Transverse colon (tissue), 4 donors: ENCODE data around the gene CUZD1. TPM values are rescaled to one million over a fixed set of nuclear protein-coding genes. Genes with fewer than 3 reads are reported as not detected.
A peak's percentile ranks its signal among the peaks of the same experiment; 100 is the strongest.
"Not testable (repeated sequence)": the region's sequence is repeated elsewhere in the genome, so short reads cannot be mapped to it uniquely, and the experiment has no call there.

ENCODE experiments used
- DNase-seq: peaks from one replicate; pipeline ENCODE4 v3.0.0-alpha.2; 2019
- H3K27ac ChIP-seq, 4 donors: fragments of 200-600 bp; sonication (generic); 2 replicates each; pipeline ENCODE4 v1.5.1; 2016 to 2018; ENCODE audit warnings: inconsistent platforms in 4 of 4
- H3K27me3 ChIP-seq: fragments of 200-600 bp; sonication (generic); 2 replicates; pipeline ENCODE4 v1.5.1; 2017; ENCODE audit warnings: inconsistent platforms
- H3K36me3 ChIP-seq, 4 donors: fragments of 200-600 bp; sonication (generic); 2 replicates each; pipeline ENCODE4 v1.5.1; 2017 to 2019; ENCODE audit warnings: inconsistent platforms in 4 of 4
- H3K4me1 ChIP-seq, 4 donors: fragments of 200-600 bp; sonication (generic); 2 replicates each; pipeline ENCODE4 v1.5.1; 2017 to 2020; ENCODE audit warnings: inconsistent platforms in 4 of 4
- H3K4me3 ChIP-seq, 4 donors: fragments of 200-600 bp; sonication (generic); 1 replicate in 1 of 4; 2 replicates in 3 of 4; pipeline versions ENCODE4 v1.5.1 to v1.6.1; 2017 to 2019; ENCODE audit warnings: inconsistent platforms in 4 of 4
- H3K9me3 ChIP-seq, 2 donors: fragments of 200-600 bp; sonication (generic); 2 replicates each; pipeline ENCODE4 v1.5.1; 2017 to 2019; ENCODE audit warnings: inconsistent platforms in 2 of 2
- CTCF ChIP-seq, 5 experiments: fragments of 200-600 bp in 3 of 5; fragments of 450-650 bp in 2 of 5; sonication (generic) in 3 of 5; IDR thresholded peaks; 1 replicate in 2 of 5; 2 replicates in 3 of 5; pipeline ENCODE4 v1.5.1; 2016 to 2017; ENCODE audit warnings: antibody characterized with exemption in 5 of 5, inconsistent platforms in 3 of 5, mild to moderate bottlenecking in 2 of 5, moderate library complexity in 1 of 5
- EP300 ChIP-seq: sonication (generic); formaldehyde crosslinking; IDR thresholded peaks from one replicate; pipeline ENCODE4 v1.6.1; 2017; ENCODE audit warnings: antibody characterized with exemption, low read depth
- POLR2A ChIP-seq: fragments of 450-650 bp; IDR thresholded peaks from one replicate; pipeline ENCODE4 v1.6.1; 2016; ENCODE audit warnings: antibody characterized with exemption, mild to moderate bottlenecking, moderate library complexity
- POLR2AphosphoS5 ChIP-seq, 3 donors: sonication (generic); formaldehyde crosslinking; IDR thresholded peaks; one replicate each; pipeline ENCODE4 v1.6.1; 2016; ENCODE audit warnings: antibody characterized with exemption in 3 of 3
- WGBS, 2 donors: methylation state at CpG; one replicate each; pipeline ENCODE4 v1.1.5; 2018; ENCODE audit warnings: low coverage in 1 of 2; 5-methylcytosine and 5-hydroxymethylcytosine counted together
- in situ Hi-C, 4 donors: fragments of 200-750 bp; cut with MboI; loops; one replicate each; pipeline versions ENCODE4 v1.15.0 to v1.15.1; 2017; ENCODE audit warnings: low sequenced_read_pairs in 3 of 4, low pct_ligation_motif_present in 1 of 4, low pct_unique_long_range_greater_than_20kb in 1 of 4
- intact Hi-C: fragments of 100-400 bp; cut with DNase I; formaldehyde crosslinking; loops from one replicate; pipeline ENCODE4 v1.15.1; 2023; ENCODE audit warnings: low total_unique reads
- total RNA-seq, 4 donors: library from RNA; depleted of rRNA; stranded (reverse); fragments of >200 nt; gene quantifications; one replicate each; pipeline ENCODE4 v1.1.0, GENCODE V29; 2016

CUZD1 gene
- total RNA-seq, 4 donors from 2014 or later, result 0.41 to 1.1 TPM; not detected in 2

- Histone ChIP-seq H3K36me3 (no peaks in the 10 kb centered on the region), H3K27ac (no peak overlapping the region), H3K9me3 (no peaks in the 10 kb centered on the region), H3K4me1 (peaks cover 4 to 18% (median 11%) of the 10 kb centered on the region in 4 donors), H3K27me3 (no peaks in the 10 kb centered on the region), H3K4me3 (no peak overlapping the region)
- in situ Hi-C loops (no loop called here), intact Hi-C loops (no loop called here)
- WGBS, 2 donors, result 57 to 63% methylated on average over 6 of the region's 6 CpGs
- no peak for DNase-seq
- TF ChIP-seq EP300, result no peak
- no peak for TF ChIP-seq CTCF (IDR thresholded peaks at IDR 0.05)
- TF ChIP-seq POLR2A, result no peak
- TF ChIP-seq POLR2AphosphoS5 (IDR thresholded peaks at IDR 0.05), result no peak
These were observed 30.3 kb upstream of the CUZD1 start for GRCh38 chr10:122875843-122876466.

DNA sequence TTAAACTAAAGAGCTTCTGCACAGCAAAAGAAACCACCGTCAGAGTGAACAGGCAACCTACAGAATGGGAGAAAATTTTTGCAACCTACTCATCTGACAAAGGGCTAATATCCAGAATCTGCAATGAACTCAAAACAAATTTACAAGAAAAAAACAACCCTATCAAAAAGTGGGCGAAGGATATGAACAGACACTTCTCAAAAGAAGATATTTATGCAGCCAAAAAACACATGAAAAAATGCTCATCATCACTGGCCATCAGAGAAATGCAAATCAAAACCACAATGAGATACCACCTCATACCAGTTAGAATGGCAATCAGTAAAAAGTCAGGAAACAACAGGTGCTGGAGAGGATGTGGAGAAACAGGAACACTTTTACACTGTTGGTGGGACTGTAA, 26.3 kb upstream of the CUZD1 start:
- 100% methylated on average over 1 to 2 of the region's 2 CpGs for WGBS, 2 donors
- DNase-seq, H3K4me3 ChIP-seq, H3K9me3 ChIP-seq, H3K27ac ChIP-seq, H3K27me3 ChIP-seq, in situ Hi-C loops, intact Hi-C loops, H3K36me3 ChIP-seq, H3K4me1 ChIP-seq: not testable (repeated sequence)

DNA sequence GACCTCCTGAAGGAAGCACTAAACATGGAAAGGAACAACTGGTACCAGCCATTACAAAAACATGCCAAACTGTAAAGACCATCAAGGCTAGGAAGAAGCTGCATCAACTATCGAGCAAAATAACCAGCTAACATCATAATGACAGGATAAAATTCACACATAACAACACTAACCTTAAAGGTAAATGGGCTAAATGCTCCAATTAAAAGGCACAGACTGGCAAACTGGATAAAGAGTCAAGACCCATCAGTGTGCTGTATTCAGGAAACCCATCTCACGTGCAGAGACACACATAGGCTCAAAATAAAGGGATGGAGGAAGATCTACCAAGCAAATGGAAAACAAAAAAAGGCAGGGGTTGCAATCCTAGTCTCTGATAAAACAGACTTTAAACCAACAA, 23.1 kb upstream of the CUZD1 start:
- H3K27ac ChIP-seq, H3K9me3 ChIP-seq, H3K27me3 ChIP-seq, in situ Hi-C loops, H3K4me3 ChIP-seq, H3K4me1 ChIP-seq, H3K36me3 ChIP-seq, DNase-seq, intact Hi-C loops: not testable (repeated sequence)
- 93% methylated on average over 2 of the region's 2 CpGs; no CpG with 5 or more reads in 1 of the 2 donors for WGBS, 2 donors

- H3K4me1 ChIP-seq, in situ Hi-C loops, H3K4me3 ChIP-seq, H3K9me3 ChIP-seq, intact Hi-C loops, H3K27me3 ChIP-seq, H3K36me3 ChIP-seq: not testable (repeated sequence)
- peak; percentile 14 for DNase-seq
- WGBS, 2 donors, result 68 to 71% methylated on average over 2 to 3 of the region's 3 CpGs
- H3K27ac ChIP-seq, result peak overlapping the region in 2 of 4 donors; percentile 28 to 38
These were observed 21.3 kb upstream of the CUZD1 start for GRCh38 chr10:122866757-122867482.

DNA sequence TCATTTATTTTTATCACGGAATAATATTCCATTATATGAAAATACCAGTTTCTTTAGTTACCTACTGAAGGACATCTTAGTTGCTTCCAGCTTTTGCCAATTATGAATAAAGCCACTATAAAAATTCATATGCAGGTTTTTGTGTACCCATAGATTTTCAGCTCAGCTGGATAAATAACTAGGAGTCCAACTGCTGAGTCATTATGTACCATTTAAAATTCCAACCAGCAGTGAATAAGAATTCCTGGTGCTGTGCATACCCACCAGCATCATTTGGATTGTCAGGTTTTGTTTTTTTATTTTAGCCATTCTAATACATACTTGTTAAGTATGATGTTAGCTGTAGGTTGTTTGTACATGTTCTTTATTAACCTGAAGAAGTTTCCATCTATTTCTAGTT, 19.2 kb upstream of the CUZD1 start:
- WGBS, 2 donors, result 89 to 100% methylated on average over 1 of the region's 1 CpG
- no peak overlapping the region for H3K27ac ChIP-seq
- TF ChIP-seq CTCF (IDR thresholded peaks at IDR 0.05), result no peak
- TF ChIP-seq POLR2AphosphoS5 (IDR thresholded peaks at IDR 0.05), result no peak
- TF ChIP-seq POLR2A, result no peak
- no peak for TF ChIP-seq EP300
- no peak overlapping the region for H3K4me3 ChIP-seq
- DNase-seq, result no peak
- in situ Hi-C loops (no loop called here), intact Hi-C loops (loop anchor here (1.0 kb wide), 1 partner anchor 20 kb away; the partner anchor contains the start of gene CUZD1)
- H3K36me3 ChIP-seq, result no peaks in the 10 kb centered on the region
- peaks cover 0 to 10% (median 0%) of the 10 kb centered on the region in 4 donors for H3K4me1 ChIP-seq
- no peaks in the 10 kb centered on the region for H3K9me3 ChIP-seq
- H3K27me3 ChIP-seq, result no peaks in the 10 kb centered on the region
